Putamen (tissue), 1 donor: Measurements from ENCODE around the gene B9D1.

Source experiments
- DNase-seq: peaks from one replicate; pipeline ENCODE4 v3.0.0-alpha.2; 2016; ENCODE audit warnings: low spot score

The B9D1 gene

GRCh38 chr17:19388791-19389785, 26.6 kb upstream of the B9D1 start:
- DNase-seq: no peak

- no peak for DNase-seq
Measured at GRCh38 chr17:19387921-19388521, 25.5 kb upstream of the B9D1 start.

- DNase-seq: no peak
Measured at GRCh38 chr17:19386974-19387920, 24.7 kb upstream of the B9D1 start, which contains the start of gene MFAP4. TSS of gene MFAP4 (minus strand) at chr17:19387190. CDS start at chr17:19387155, 35 bp downstream.

GRCh38 chr17:19386051-19386929, 23.8 kb upstream of the B9D1 start:
- no peak for DNase-seq

- no peak for DNase-seq
Measured at GRCh38 chr17:19385521-19385983, 23.0 kb upstream of the B9D1 start.

- peak; percentile 90 for DNase-seq
Measured at GRCh38 chr17:19384723-19385391, 22.3 kb upstream of the B9D1 start.

- no peak for DNase-seq
Measured at GRCh38 chr17:19383681-19384470, 21.4 kb upstream of the B9D1 start.

GRCh38 chr17:19382531-19383444, 20.3 kb upstream of the B9D1 start:
- no peak for DNase-seq

- no peak for DNase-seq
Measured at GRCh38 chr17:19381741-19382444, 19.4 kb upstream of the B9D1 start.

GRCh38 chr17:19381361-19381740, 18.8 kb upstream of the B9D1 start:
- no peak for DNase-seq

GRCh38 chr17:19380481-19381301, 18.2 kb upstream of the B9D1 start:
- no peak for DNase-seq

- no peak for DNase-seq
Measured at GRCh38 chr17:19379361-19380065, 17.0 kb upstream of the B9D1 start.

- no peak for DNase-seq
Measured at GRCh38 chr17:19378416-19379360, 16.2 kb upstream of the B9D1 start, which contains the start of gene MAPK7. TSS of gene MAPK7 (plus strand) at chr17:19378498. CDS start at chr17:19378901, 403 bp downstream.

- peak; percentile 99 for DNase-seq
Measured at GRCh38 chr17:19377602-19378415, 15.3 kb upstream of the B9D1 start.
